Colonic mucosa (tissue), 4 donors: ENCODE data around the gene RASA1. TPM values are rescaled to one million over a fixed set of nuclear protein-coding genes. Genes with fewer than 3 reads are reported as not detected.
"Not testable (repeated sequence)": the region's sequence is repeated elsewhere in the genome, so short reads cannot be mapped to it uniquely, and the experiment has no call there.

Source experiments
- DNase-seq: peaks from one replicate; pipeline ENCODE4 v3.0.0-alpha.2; 2020
- H3K27ac ChIP-seq: fragments of 200-600 bp; one replicate; pipeline ENCODE4 v1.8.0; 2021
- H3K27me3 ChIP-seq: fragments of 200-600 bp; one replicate; pipeline ENCODE4 v1.8.0; 2021
- H3K36me3 ChIP-seq: fragments of 200-600 bp; one replicate; pipeline ENCODE4 v1.8.0; 2021
- H3K4me1 ChIP-seq: fragments of 200-600 bp; one replicate; pipeline ENCODE4 v1.8.0; 2021; ENCODE audit warnings: mild to moderate bottlenecking
- H3K4me3 ChIP-seq: fragments of 200-600 bp; one replicate; pipeline ENCODE4 v1.8.0; 2021
- H3K9ac ChIP-seq, 2 donors: one replicate each; pipeline ENCODE4 v1.7.0; 2013; ENCODE audit warnings: control low read depth in 2 of 2, low read depth in 2 of 2, low read length in 2 of 2
- H3K9me3 ChIP-seq: fragments of 200-600 bp; one replicate; pipeline ENCODE4 v1.8.0; 2021
- CTCF ChIP-seq: fragments of 200-600 bp; IDR thresholded peaks from one replicate; pipeline ENCODE4 v1.8.0; 2022; ENCODE audit warnings: antibody characterized with exemption, mild to moderate bottlenecking
- intact Hi-C: fragments of 100-400 bp; cut with DNase I; formaldehyde crosslinking; loops from one replicate; pipeline ENCODE4 v1.14.1; 2022
- total RNA-seq, 2 donors: library from RNA; stranded (reverse); fragmentation: NEBNext Ultra II Directional in 1 of 2; extraction: Animal tissue kit (Norgen Biotek cat#: 25700) in 1 of 2; gene quantifications; one replicate each; pipeline ENCODE4 v1.2.1, GENCODE V29; 2021
- donor health status: healthy.
- donor health status: DM: no; HTN: no; CAD: no.
- donor health status: DM: no; HTN: no; CAD: no.

The RASA1 gene
- total RNA-seq, 2 donors from 2014 or later: 24.1 to 28.8 TPM

GRCh38 chr5:87278590-87279100 is 11.0 kb downstream of the RASA1 start:
- TF ChIP-seq CTCF: no peak
- no peak overlapping the region for H3K27ac ChIP-seq
- no peak for DNase-seq
- no peaks in the 10 kb centered on the region for H3K9me3 ChIP-seq
- H3K36me3 ChIP-seq: no peaks in the 10 kb centered on the region
- no peak overlapping the region for H3K9ac ChIP-seq
- H3K27me3 ChIP-seq: no peaks in the 10 kb centered on the region
- intact Hi-C loops: no loop called here
- H3K4me1 ChIP-seq: no peaks in the 10 kb centered on the region
- H3K4me3 ChIP-seq: no peak overlapping the region

GRCh38 chr5:87282269-87282668 is 14.6 kb downstream of the RASA1 start:
- intact Hi-C loops: no loop called here
- no peaks in the 10 kb centered on the region for H3K27me3 ChIP-seq
- no peaks in the 10 kb centered on the region for H3K4me1 ChIP-seq
- DNase-seq: no peak
- H3K36me3 ChIP-seq: no peaks in the 10 kb centered on the region
- no peak overlapping the region for H3K9ac ChIP-seq
- no peak for TF ChIP-seq CTCF
- H3K4me3 ChIP-seq: no peak overlapping the region
- no peak overlapping the region for H3K27ac ChIP-seq
- no peaks in the 10 kb centered on the region for H3K9me3 ChIP-seq

DNA sequence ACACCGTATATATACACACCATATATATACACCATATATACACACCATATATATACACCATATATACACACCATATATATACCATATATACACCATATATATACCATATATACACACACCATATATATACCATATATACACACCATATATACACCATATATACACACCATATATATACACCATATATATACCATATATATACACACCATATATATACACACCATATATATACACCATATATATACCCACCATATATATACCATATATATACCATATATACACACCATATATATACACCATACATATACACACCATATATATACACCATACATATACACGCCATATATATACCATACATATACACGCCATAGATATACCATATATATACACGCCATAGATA is 19.6 kb downstream of the RASA1 start:
- H3K9ac ChIP-seq, H3K4me1 ChIP-seq, H3K4me3 ChIP-seq, DNase-seq, H3K36me3 ChIP-seq, H3K27me3 ChIP-seq, intact Hi-C loops, H3K27ac ChIP-seq, H3K9me3 ChIP-seq: not testable (repeated sequence)

DNA sequence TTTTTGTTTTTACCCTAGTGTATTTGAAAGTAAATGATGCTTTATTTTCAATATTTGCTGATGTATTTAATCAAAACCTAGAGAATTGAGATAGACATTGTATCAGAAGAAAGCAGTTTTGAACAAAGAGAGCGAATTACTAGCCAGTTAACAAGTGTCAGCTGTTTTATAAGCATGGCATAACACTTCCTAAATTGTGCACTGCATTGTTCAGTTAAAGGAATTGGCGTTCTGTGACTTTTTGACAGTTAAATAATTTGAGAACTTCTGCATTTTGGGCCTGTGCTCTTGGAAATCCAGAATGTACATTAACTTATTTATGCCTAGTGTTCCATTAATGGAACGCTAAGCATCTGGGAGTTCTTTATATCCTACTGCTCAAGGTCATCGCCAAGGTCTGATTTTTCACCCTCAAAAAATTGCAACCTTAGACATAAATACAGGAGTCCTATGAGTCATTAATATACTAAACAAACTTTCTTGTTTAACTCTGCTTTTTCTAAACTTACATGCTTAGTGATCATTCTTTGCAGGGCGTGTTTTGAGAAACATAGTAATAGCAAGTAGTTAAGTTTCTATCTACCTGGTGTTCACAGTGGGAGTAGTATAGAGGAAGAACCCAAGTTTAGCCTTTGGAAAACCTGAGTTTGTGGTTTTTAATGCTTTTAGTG is 31.1 kb downstream of the RASA1 start:
- Histone ChIP-seq H3K27me3 (no peaks in the 10 kb centered on the region), H3K9me3 (no peaks in the 10 kb centered on the region), H3K27ac (no peak overlapping the region), H3K4me1 (peaks cover 5% of the 10 kb centered on the region), H3K36me3 (no peaks in the 10 kb centered on the region), H3K9ac (no peak overlapping the region), H3K4me3 (no peak overlapping the region)
- intact Hi-C loops: no loop called here
- TF ChIP-seq CTCF: no peak
- DNase-seq: no peak

- no peak overlapping the region for H3K9ac ChIP-seq
- no peak for TF ChIP-seq CTCF
- H3K27me3 ChIP-seq: no peaks in the 10 kb centered on the region
- no peak overlapping the region for H3K27ac ChIP-seq
- no peaks in the 10 kb centered on the region for H3K36me3 ChIP-seq
- intact Hi-C loops: no loop called here
- H3K4me1 ChIP-seq: peaks cover 5% of the 10 kb centered on the region
- no peaks in the 10 kb centered on the region for H3K9me3 ChIP-seq
- no peak for DNase-seq
- no peak overlapping the region for H3K4me3 ChIP-seq
These were observed 32.5 kb downstream of the RASA1 start for GRCh38 chr5:87300176-87300575.

GRCh38 chr5:87300744-87301143 is 33.1 kb downstream of the RASA1 start:
- no peak overlapping the region for H3K4me3 ChIP-seq
- no peak overlapping the region for H3K27ac ChIP-seq
- no peaks in the 10 kb centered on the region for H3K36me3 ChIP-seq
- intact Hi-C loops: no loop called here
- no peak for TF ChIP-seq CTCF
- H3K4me1 ChIP-seq: peaks cover 1% of the 10 kb centered on the region
- H3K9me3 ChIP-seq: no peaks in the 10 kb centered on the region
- H3K9ac ChIP-seq: no peak overlapping the region
- DNase-seq: no peak
- no peaks in the 10 kb centered on the region for H3K27me3 ChIP-seq
